Tibial nerve (tissue), 4 donors: Measurements from ENCODE around the gene NOCT. TPM values are rescaled to one million over a fixed set of nuclear protein-coding genes. Genes with fewer than 3 reads are reported as not detected.

Source experiments
- DNase-seq, 2 donors: peaks; one replicate each; pipeline ENCODE4 v3.0.0-alpha.2; 2019; ENCODE audit warnings: low spot score in 2 of 2
- H3K27ac ChIP-seq, 4 donors: fragments of 200-600 bp; sonication (generic) in 3 of 4; one replicate each; pipeline ENCODE4 v1.5.1; 2017 to 2019; ENCODE audit warnings: mild to moderate bottlenecking in 1 of 4
- H3K27me3 ChIP-seq, 2 donors: fragments of 200-600 bp; sonication (generic) in 1 of 2; one replicate each; pipeline versions ENCODE4 v1.5.1 to v1.6.0; 2017 to 2019
- H3K36me3 ChIP-seq, 3 donors: fragments of 200-600 bp; sonication (generic); one replicate each; pipeline ENCODE4 v1.5.1; 2018 to 2019
- H3K4me1 ChIP-seq, 4 donors: fragments of 200-600 bp; sonication (generic) in 3 of 4; one replicate each; pipeline ENCODE4 v1.5.1; 2017 to 2019
- H3K4me3 ChIP-seq, 4 donors: fragments of 200-600 bp; sonication (generic) in 3 of 4; one replicate each; pipeline ENCODE4 v1.5.1; 2017 to 2019; ENCODE audit warnings: mild to moderate bottlenecking in 1 of 4, moderate library complexity in 1 of 4
- H3K9me3 ChIP-seq, 4 donors: fragments of 200-600 bp; sonication (generic) in 3 of 4; one replicate each; pipeline ENCODE4 v1.5.1; 2017 to 2019
- CTCF ChIP-seq, 5 experiments: fragments of 200-600 bp in 3 of 5; fragments of 450-650 bp in 2 of 5; sonication (generic) in 3 of 5; IDR thresholded peaks; one replicate each; pipeline ENCODE4 v1.5.1; 2016 to 2019; ENCODE audit warnings: antibody characterized with exemption in 5 of 5, mild to moderate bottlenecking in 3 of 5, moderate library complexity in 2 of 5
- EP300 ChIP-seq, 2 donors: sonication (generic); formaldehyde crosslinking; IDR thresholded peaks; one replicate each; pipeline ENCODE4 v1.6.1; 2017; ENCODE audit warnings: antibody characterized with exemption in 2 of 2, mild to moderate bottlenecking in 1 of 2
- POLR2A ChIP-seq, 2 donors: fragments of 450-650 bp; IDR thresholded peaks; one replicate each; pipeline ENCODE4 v1.6.1; 2017; ENCODE audit warnings: antibody characterized with exemption in 2 of 2, mild to moderate bottlenecking in 2 of 2, moderate library complexity in 2 of 2
- WGBS, 2 donors: methylation state at CpG; one replicate each; pipeline ENCODE4 v1.1.5; 2018; 5-methylcytosine and 5-hydroxymethylcytosine counted together
- total RNA-seq, 4 donors: library from RNA; depleted of rRNA; stranded (reverse); fragments of >200 nt; gene quantifications; one replicate each; pipeline ENCODE4 v1.1.0, GENCODE V29; 2016

The NOCT gene
- total RNA-seq, 4 donors from 2014 or later, result 1.4 to 5.4 (median 3.4) TPM

- Histone ChIP-seq H3K27me3 (no peaks in the 10 kb centered on the region), H3K36me3 (no peaks in the 10 kb centered on the region), H3K4me3 (peak overlapping the region; percentile 70 to 84 (median 82)), H3K27ac (peak overlapping the region; percentile 88 to 97 (median 95)), H3K9me3 (no peaks in the 10 kb centered on the region), H3K4me1 (peaks cover 3 to 44% (median 22%) of the 10 kb centered on the region in 4 donors)
- peak in 1 of 2 donors; percentile 39 for TF ChIP-seq POLR2A (IDR thresholded peaks at IDR 0.05)
- TF ChIP-seq CTCF (IDR thresholded peaks at IDR 0.05), result peak in 2 of 5 experiments; percentile 1 to 44
- TF ChIP-seq EP300 (IDR thresholded peaks at IDR 0.05), result peak; percentile 55 to 86
- DNase-seq, result peak; percentile 90 to 95
- 1% methylated on average over 38 of the region's 38 CpGs for WGBS, 2 donors
These were observed 67.4 kb downstream of the NOCT start for GRCh38 chr4:139082750-139083606.

GRCh38 chr4:139083607-139083955 is 68.0 kb downstream of the NOCT start:
- no peaks in the 10 kb centered on the region for H3K36me3 ChIP-seq
- WGBS, 2 donors, result 1 to 2% methylated on average over 9 to 14 of the region's 34 CpGs
- peak; percentile 21 to 30 for DNase-seq
- H3K4me3 ChIP-seq, result peak overlapping the region; percentile 70 to 84 (median 82)
- H3K27me3 ChIP-seq, result no peaks in the 10 kb centered on the region
- H3K9me3 ChIP-seq, result no peaks in the 10 kb centered on the region
- peak overlapping the region; percentile 88 to 97 (median 95) for H3K27ac ChIP-seq
- TF ChIP-seq EP300 (IDR thresholded peaks at IDR 0.05), result no peak
- TF ChIP-seq CTCF (IDR thresholded peaks at IDR 0.05), result peak in 1 of 5 experiments; percentile 28
- H3K4me1 ChIP-seq, result peaks cover 3 to 39% (median 20%) of the 10 kb centered on the region in 4 donors

- Histone ChIP-seq H3K9me3 (no peaks in the 10 kb centered on the region), H3K4me3 (peak overlapping the region; percentile 70 to 84 (median 82)), H3K36me3 (no peaks in the 10 kb centered on the region), H3K27me3 (no peaks in the 10 kb centered on the region), H3K27ac (peak overlapping the region; percentile 88 to 97 (median 95)), H3K4me1 (peaks cover 3 to 35% (median 20%) of the 10 kb centered on the region in 4 donors)
- no peak for TF ChIP-seq POLR2A (IDR thresholded peaks at IDR 0.05)
- peak in 4 of 5 experiments; percentile 30 to 56 (median 40) for TF ChIP-seq CTCF (IDR thresholded peaks at IDR 0.05)
- TF ChIP-seq EP300 (IDR thresholded peaks at IDR 0.05), result peak in 1 of 2 donors; percentile 76
- peak; percentile 64 to 75 for DNase-seq
- 0 to 2% methylated on average over 33 to 66 of the region's 68 CpGs for WGBS, 2 donors
These were observed 68.6 kb downstream of the NOCT start for GRCh38 chr4:139083956-139084803.

GRCh38 chr4:139084804-139085093 is 69.2 kb downstream of the NOCT start:
- no peaks in the 10 kb centered on the region for H3K27me3 ChIP-seq
- H3K4me1 ChIP-seq, result peaks cover 3 to 30% (median 20%) of the 10 kb centered on the region in 4 donors
- peak overlapping the region; percentile 88 to 97 (median 95) for H3K27ac ChIP-seq
- 1 to 2% methylated on average over 2 of the region's 2 CpGs for WGBS, 2 donors
- TF ChIP-seq POLR2A (IDR thresholded peaks at IDR 0.05), result no peak
- TF ChIP-seq CTCF (IDR thresholded peaks at IDR 0.05), result no peak
- TF ChIP-seq EP300 (IDR thresholded peaks at IDR 0.05), result no peak
- no peaks in the 10 kb centered on the region for H3K36me3 ChIP-seq
- H3K9me3 ChIP-seq, result no peaks in the 10 kb centered on the region
- DNase-seq, result no peak
- peak overlapping the region; percentile 70 to 84 (median 82) for H3K4me3 ChIP-seq
